ENCODE measurements around the gene RAE1. TPM values are rescaled to one million over a fixed set of nuclear protein-coding genes. Genes with fewer than 3 reads are reported as not detected.

RAE1 gene
- 22.9 and 45.4 TPM in 2 replicates for total RNA-seq

GRCh38 chr20:57351042-57351783 lies at the start of gene RAE1:
Gene RAE1 (plus strand): TSS chr20:57351255. CDS start chr20:57354039, 2,784 bp downstream.

GRCh38 chr20:57329608-57330221 lies 21.3 kb upstream of the RAE1 start, which contains the start of gene SPO11:
Gene SPO11 (plus strand): TSS chr20:57329803. CDS start chr20:57329868, 65 bp downstream.

GRCh38 chr20:57390604-57391438 lies 39.8 kb downstream of the RAE1 start, which contains the start of gene RBM38:
Gene RBM38 (plus strand): TSS chr20:57391396. CDS start chr20:57391582, 186 bp downstream.

Other genes with a start within 250 kb of the RAE1 start
- gene BMP7, start 84.6 kb upstream of the RAE1 start, total RNA-seq: 1.9 TPM in 1 of 2 replicates, not detected in the other
- gene SPO11, start 21.5 kb upstream of the RAE1 start, total RNA-seq: not detected in 2 replicates
- gene RBM38, start 40.1 kb downstream of the RAE1 start, total RNA-seq: 8.5 and 13.2 TPM in 2 replicates
- gene CTCFL, start 173.9 kb downstream of the RAE1 start, total RNA-seq: not detected in 2 replicates
- gene PCK1, start 209.9 kb downstream of the RAE1 start, total RNA-seq: not detected in 2 replicates